Stimulated activated CD8-positive, alpha-beta memory T cell treated with anti-CD3 and anti-CD28 coated beads, Interleukin-12 subunit alpha, Interleukin-12 subunit beta, amount 100 ng/mL, for 24 hours (primary cell): ENCODE results near the gene ATP11C.

Experiments
- DNase-seq: peaks from one replicate; pipeline ENCODE4 v3.0.0-alpha.2; 2020; ENCODE audit errors: extremely low read depth

Gene ATP11C

DNA sequence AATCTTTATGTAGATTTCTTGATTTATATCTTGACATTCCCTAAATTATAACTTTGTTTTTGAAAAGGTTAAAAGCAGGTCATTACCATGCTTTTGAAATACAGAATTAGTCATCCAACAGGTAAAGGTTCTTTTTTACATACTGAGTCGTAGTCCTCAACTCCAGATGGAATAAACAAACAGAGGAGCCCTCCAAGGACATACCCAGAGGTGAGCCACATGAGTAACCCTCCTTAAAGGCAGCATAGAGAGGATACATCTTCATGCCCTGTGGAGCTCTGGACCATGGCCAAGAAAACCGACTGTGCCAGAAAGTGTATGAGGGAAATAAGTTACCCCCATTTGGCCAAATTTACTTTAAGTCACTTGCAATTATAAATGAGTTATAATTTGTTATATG, 129.6 kb downstream of the ATP11C start:
- DNase-seq, result no peak

DNA sequence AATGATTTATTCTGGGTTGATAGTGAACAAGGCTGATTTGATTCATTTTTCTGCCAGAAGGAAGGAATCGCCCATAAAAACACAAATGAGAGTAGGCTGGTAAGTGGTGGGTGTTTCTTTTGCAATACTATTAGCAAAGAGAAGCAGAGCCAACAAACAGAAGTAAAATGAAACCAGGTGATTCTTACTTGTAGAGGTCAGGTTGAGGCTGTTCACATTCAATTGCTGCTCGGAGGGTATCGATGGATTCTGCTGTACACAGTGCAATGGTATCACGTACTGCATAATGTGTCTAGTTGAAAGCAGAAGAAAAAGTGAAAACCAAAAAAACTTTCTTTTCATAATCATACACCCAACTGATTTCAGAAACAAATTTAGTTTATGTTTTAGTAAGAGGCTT, 130.8 kb downstream of the ATP11C start:
- no peak for DNase-seq

DNA sequence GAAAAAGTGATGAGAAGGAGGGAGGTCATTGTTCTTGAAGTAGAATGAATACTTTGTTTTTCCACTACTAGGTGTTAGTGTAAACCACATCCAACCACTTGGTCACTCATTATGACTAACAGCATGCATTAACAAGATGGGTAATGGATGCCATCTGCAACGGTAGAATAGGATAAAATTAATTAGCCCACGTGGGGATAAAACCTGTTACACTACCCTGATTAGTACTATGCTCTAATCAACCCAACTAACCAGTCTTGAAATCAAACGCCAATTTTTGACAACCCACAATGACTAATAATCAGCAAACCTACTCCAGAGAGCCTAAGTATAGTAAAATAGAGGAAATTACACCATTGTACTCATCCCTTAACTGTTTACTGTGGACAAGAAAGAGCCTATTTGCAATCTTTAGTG, 131.4 kb downstream of the ATP11C start:
- DNase-seq, result no peak

DNA sequence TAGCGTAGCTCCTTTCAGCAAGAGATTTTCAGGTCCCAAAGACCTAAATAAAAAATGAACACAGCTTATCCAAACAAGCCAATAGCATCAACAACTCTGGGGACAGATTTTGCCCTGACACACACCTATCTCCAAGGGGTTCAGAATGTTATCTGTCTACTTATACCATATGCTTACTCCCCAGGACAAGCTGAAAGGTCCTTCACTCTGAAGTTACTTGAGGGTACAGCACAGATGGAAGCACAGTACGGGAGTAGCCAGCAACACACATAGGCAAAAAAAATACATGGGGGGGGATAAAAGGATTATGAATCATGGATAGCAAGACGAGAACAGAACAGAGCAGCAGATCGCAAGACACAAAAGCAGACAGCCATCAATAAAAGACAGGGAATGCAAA, 134.2 kb downstream of the ATP11C start:
- no peak for DNase-seq

DNA sequence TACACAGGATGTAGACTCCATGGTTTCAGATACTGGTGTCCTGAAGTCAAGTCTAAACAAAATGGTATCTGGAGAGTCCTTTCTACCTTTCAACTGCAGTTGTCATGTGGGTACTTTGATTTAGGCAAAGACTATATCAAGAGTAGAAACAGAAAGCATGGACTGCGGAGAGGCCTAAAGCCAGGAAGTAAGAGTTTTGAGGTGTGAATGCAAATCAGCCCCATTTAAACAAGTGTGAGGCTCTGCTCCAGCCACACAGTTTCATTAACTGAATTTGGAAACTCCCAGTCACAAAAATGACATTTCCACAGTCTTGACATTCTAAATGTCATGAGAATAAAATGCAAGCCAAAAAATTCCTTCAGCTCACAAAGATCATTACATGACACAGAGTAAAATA, 137.7 kb downstream of the ATP11C start:
- no peak for DNase-seq

DNA sequence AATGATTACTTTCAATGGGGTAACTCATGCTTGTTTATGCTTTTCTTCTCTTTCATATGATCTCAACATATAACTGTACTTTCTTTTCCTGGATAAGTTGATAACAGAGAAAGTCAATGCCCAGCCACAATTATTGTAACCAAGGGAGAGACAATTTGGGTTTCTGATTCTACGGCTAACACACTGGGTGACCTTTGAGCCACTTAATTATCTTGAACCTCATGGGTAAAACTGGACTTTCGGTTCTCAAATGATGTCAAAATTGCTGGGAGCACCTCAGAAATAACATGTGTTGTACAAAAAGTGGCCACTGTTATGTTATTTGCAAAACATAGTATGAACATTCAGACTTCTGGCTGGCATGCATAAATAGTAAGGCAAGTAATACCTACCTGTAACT, 145.3 kb downstream of the ATP11C start:
- DNase-seq, result no peak

DNA sequence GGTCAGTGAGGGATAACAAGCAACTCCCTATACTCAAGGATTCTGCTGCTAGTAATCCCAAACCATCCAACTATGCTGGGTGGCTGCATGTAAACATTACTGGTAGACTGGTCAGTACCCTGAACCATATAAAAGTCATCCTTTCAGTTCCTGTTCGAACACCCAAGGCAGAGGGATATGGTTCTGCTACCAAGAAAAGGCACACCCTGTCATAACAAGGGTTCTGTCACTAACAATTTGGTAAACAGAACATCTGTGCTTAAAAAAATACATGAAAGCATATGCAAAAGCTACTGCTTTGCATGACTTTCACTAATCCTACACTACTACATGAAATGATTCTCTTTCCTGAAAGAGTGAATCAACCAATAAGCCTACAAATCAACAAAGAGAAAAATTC, 148.0 kb downstream of the ATP11C start:
- DNase-seq, result no peak

DNA sequence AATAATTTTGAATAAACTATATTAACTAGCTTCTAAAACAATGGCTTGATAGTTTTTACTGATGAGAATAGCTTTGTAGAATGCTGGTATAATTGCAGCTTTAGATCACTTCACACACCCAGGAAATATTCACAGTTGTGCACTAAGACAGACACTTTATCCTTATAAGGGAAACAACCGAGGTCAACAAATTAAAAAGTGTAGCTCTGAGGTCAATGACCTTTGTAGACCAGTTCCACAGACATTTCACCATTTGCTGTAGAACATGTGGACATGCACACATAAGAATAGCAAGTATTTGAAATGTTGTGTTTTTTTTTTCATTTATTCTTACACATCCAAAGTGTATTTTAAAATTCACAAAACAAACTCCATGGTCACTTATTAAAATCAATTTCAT, 148.9 kb downstream of the ATP11C start:
- no peak for DNase-seq

DNA sequence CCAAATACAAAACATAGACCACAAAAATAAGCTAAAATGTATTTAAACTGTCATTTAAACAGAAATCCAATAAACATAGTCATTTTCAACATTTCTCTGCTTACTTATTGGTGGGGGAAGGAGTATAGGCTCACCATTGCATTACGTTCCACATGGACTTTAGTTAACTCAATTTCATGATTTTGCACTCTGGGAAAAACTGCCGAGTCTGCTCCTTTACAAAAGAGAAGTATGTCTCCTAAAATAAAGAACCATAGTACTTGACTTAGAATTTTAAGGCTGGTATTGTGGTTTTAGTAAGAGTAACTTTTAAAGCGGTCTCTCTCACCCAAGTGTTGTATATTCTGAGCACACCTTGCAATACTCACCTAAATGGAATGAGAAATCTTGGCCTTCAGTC, 149.8 kb downstream of the ATP11C start:
- no peak for DNase-seq

DNA sequence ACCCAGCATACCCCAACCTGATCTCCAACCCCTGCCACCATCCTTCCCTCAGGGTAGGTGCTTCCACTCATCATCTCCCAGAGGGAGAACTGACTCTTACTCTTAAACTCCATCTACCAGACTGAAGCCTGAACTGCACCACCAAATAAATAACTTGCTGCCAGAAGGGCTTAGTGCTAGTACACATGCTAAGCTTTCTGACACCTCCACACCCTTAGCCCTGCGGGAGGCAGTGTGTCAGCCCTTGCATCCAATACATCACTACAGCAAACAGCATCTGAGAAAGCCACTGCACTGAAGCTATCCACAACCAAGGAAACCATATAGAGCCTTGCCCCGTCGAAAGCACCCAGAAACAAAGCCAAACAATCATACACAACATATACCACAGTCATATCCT, 156.3 kb downstream of the ATP11C start:
- DNase-seq, result no peak

DNA sequence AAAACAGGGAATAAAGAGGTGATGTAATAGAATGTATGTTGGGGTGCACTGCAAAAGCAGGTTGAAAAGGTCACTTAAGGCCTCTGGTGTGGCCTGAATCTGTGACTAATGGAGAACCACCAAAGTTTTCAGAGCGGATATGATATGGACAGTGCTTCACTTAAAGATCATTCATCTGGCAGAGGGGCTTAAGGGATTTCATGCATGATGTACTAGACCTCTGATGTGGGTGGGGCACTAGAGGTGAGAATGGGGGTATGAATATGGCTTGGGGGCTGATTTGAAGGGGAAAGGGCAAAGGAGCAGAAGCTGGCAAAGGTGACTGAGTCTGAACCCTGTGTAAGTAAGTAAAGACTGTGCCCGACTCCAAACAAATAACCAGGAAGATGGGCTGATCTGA, 162.5 kb downstream of the ATP11C start:
- DNase-seq, result no peak

DNA sequence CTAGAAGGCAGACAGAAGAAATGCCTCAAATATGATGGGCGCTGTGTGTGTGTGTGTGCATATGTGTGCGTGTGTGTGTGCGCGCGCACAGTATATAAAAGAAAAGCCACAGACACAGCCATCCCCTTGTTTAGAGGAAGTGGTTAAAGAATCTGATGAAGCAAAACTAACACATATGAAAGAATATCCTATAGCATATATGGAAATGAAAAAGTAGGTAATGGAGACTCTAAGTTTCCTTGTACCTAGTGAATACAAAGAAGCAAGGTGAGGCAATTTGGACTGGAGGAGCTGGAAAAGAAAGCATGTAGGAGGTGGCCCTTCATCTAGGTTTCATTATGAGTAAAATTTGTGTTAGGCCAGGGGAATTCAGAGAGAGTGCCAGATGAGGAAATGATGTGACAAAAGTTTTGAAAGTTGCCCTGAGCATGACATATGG, 166.3 kb downstream of the ATP11C start:
- no peak for DNase-seq

DNA sequence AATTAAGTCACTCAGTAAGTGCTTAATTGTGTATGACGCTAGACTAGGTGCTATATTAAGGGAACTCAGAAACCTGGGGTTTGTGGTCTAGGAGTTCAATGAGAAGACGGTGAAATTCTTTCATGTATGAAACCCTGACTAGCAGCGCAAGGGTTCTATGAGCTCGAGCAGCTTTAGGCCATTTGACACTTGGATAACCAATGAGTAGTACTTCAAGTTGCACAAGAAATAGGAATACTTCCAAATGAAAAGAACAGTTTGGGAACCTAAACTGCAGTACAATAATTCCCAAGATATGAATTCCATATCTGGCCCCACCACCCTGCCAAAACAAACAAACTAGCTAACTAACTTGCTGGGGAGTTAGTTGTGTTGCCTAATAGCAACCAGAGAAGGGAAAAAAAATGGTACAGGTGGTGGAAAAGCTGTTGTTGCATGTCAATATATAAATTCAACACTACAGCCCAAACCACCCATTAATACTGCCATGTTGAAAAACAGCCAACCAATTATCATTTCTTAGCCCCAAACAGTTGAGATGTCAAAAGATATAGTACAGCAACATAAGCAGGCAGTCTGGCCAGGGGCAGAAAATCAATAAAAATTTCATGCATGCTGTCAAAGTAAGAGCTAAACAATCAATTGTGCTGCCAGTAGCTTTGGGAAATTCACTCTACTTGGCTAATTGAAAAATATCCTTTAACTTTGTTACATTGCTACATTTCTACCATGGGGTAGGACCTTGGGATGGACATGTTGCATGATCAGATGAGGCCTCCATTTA, 170.3 kb downstream of the ATP11C start:
- DNase-seq, result no peak

DNA sequence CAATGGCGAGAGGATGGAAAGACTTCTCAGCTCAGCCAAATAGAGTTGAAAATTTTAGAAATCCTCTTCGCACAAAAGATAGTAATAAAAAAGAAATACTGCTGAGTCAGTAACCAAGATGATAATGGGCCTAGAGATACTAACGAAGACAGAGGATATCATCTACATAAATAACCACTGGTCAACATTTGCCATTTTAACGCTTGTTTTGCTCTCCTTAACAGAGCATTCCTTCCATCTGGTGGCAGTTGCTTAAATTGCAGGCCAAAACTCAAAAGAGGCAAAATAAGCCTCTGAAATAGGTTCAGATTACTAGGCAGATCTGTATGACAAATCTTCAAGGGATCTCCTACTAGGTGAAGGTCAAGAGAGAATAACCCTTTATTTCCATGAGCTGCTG, 173.2 kb downstream of the ATP11C start:
- DNase-seq, result no peak

DNA sequence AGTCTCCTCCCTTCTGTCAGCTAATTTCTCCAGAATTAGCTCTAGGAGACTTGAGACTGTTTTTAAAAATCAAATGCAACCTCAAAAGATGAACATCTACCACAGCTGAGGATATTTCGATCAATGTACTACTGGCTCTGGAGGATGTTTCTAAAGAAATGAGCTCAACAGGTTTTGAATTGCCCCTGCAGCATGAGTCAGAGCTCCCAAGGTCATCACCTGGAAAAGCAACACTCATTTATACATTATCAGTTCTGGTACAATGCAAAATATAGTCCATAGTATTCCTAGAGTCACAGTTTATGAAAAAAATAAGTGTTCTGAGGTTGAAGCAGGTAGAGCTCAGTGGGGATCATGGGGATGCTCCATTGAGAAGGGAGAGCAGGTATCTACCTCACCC, 174.0 kb downstream of the ATP11C start:
- no peak for DNase-seq

DNA sequence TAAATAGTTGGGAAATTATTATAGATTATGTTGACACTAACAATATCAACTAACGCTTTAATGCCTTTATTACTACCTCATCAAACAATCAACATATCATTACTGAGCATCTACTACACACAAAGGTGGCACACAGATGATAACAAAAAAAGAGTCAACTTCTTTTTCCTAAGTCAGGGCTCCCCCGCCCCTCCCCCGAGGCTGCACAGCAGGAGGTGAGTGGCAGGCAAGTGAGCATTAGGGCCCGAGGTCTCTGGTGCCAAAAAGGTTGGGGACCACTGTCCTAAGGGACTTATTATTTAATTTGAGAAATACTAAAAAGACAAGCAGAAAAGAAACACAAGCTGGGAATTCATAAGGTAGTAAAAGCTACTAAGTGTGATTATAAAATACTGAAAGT, 174.6 kb downstream of the ATP11C start:
- DNase-seq, result no peak

DNA sequence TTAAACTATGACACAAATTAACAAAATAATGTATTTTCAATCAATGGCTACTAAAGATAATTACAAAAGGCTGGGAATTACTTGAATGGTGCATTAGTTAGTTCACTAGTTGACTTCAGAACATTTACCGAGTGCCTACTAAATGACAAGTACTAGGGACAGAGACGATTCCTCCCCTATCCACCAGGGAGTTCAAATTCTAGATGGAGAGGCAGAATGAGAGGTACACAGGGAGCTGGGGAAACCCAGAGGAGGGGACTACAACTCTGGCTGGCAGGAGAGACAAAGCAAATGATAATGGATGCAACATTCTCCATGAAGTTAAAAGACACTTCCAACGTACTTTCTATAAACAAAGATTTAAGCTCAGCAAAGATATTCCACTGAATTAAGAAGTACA, 181.8 kb downstream of the ATP11C start:
- DNase-seq, result no peak

DNA sequence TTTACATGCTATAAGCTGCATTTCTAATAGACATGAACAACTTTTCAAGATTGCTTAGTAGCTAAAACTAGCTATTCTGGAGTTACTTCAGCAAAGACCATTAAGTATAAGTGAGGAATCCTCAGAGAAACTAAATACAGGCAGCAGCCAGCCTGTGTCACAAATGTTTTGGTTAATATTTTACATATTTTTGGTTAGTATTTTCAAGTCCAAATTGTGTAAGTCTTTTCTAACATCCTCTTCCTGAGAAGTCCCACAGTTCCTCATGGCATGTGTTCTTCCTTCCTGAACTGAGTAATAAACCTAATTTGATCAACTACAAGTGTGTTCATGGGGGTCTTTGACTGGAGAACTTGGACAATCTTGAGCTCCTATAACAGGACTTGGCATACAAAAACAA, 182.5 kb downstream of the ATP11C start:
- no peak for DNase-seq

DNA sequence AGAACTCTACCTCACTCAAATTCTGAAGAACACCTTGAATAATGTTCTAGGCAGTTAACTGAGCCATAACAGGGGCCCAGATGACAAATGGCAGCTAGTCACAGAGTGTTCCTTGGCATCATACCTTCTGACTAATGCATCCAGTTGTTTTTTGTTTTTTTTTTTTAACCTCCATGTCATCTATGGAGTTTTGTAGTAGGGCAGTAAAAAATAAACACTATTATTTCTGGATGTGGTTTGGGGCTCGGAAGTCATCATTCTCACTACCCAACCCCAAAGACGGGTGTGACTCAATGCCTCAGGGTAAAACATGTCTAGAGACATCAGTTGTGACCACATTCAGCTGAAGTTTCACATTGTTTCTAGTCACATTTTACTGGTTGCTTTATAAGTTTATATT, 193.7 kb downstream of the ATP11C start:
- DNase-seq, result no peak

DNA sequence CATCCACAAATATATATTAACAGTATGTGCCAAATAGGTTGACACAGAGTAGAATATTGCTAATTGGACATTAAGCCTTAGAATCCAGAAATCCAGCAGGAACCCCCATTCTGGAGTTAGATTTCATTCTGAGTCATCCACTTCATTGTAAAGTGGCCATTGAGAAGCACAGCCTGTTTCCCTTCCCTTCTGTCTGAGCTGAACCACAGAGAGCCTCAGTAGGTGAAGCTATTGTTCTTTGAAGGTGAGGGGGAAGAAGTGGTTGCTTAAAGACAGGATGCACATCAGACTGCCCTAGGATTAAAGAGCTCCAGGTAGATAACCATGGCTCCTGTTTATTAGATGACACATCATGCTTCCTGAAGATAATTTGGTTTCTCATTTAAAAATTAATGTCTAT, 194.3 kb downstream of the ATP11C start:
- DNase-seq, result no peak

DNA sequence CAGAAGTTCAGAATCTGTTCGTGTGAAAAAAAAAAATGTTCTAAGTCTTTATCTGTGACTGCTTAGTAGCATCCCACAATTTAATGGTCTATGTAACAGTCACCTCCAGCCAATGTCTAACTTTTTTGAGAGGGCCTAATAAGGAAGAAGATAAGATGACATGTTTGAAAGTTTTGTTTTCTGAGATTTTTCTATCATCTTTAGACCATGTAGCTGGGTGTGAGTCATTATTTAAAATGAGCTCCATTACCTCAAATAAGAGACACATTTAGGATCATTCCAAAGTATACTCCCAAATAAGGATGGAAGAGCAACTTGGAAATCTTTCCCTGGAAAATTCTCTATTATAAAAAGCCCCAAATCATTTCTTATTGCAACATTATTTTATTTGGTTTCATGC, 196.7 kb downstream of the ATP11C start:
- DNase-seq, result no peak

DNA sequence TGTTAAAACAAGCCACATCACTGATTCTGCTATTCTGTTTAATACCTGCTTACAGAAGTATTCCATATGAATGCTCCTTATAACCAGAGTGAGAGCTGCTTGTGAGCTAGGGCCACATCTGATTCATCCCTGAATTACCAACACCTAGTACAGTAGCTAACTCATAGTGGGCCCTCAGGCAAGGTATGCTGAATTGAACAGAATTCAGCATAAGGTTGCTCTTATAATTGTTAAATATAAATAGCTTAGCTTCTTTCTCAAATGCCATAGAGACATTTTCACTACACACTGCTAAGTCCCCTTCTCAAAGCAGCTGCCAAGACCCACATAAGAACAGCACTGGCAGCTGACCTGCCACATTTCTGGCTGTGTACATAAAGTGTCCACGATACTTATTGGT, 197.9 kb downstream of the ATP11C start:
- DNase-seq, result no peak

DNA sequence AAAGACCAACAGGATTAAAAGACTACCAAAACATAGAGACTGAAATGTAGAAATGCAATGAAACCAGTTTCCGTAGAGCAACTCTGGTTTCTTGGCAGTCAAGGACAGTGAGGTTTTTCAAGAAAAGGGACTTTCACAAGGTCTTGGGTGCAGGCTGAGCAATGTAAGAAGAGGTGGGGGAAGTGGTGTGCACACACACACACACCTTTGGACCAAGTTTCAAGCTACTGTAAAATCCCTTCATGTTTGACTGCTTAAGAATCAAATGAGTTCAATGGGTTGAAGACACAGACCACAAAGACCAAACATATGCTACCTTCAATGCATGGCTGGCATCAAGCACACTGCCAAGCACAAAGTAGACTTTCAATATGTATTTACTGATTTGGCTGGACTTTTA, 207.1 kb downstream of the ATP11C start:
- no peak for DNase-seq

DNA sequence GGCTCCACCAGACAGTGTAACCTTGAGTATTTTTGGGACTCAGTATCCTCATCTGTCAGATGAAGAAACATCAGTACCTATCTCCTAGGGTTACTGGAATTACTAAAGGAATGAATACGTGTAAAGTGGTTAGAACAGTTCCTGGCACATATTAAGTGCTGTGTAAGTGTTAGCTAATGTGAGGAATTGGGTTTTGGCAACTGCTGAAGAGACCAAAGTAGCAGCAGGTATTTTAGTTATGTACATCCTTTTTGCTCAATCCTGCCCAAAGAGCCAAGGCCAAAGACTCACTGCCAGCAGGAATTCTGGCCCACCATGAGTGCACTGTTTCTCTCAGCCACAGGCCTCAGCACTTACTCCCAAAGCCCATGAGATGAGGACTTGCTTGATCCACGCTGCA, 208.2 kb downstream of the ATP11C start:
- DNase-seq, result no peak
